H1 (cell line): ENCODE measurements around the gene RANBP9.

Experiments used
- CHD1 ChIP-seq: IDR thresholded peaks from 2 replicates; pipeline ENCODE4 v1.6.1; 2012; ENCODE audit warnings: low read depth, low read length, improper control_type of control experiment
- CHD2 ChIP-seq: IDR thresholded peaks from 2 replicates; pipeline ENCODE4 v1.6.1; 2012; ENCODE audit warnings: low read length, improper control_type of control experiment
- EZH2 ChIP-seq: fragments of 200-600 bp; sonication (generic); IDR thresholded peaks from 2 replicates; pipeline ENCODE4 v1.7.1; 2012; ENCODE audit warnings: low read depth, mild to moderate bottlenecking, moderate library complexity, low read length, inconsistent platforms; ENCODE audit not compliant: severe bottlenecking
- HDAC2 ChIP-seq, 2 experiments: fragments of 300-600 bp in 1 of 2; sonication (generic) in 1 of 2; IDR thresholded peaks; 2 replicates each; pipeline ENCODE4 v1.6.1; 2011 to 2012; ENCODE audit warnings: low read depth in 2 of 2, low read length in 2 of 2, mild to moderate bottlenecking in 2 of 2, moderate library complexity in 2 of 2, borderline replicate concordance in 1 of 2, inconsistent platforms in 1 of 2
- POLR2A ChIP-seq, 2 experiments: IDR thresholded peaks; 1 replicate in 1 of 2; 2 replicates in 1 of 2; pipeline ENCODE4 v1.6.1; 2011; ENCODE audit warnings: low read depth in 2 of 2, low read length in 2 of 2, mild to moderate bottlenecking in 2 of 2; ENCODE audit errors: control extremely low read depth in 1 of 2
- POLR2AphosphoS5 ChIP-seq: IDR thresholded peaks from 2 replicates; pipeline ENCODE4 v1.6.1; 2011; ENCODE audit warnings: low read depth, low read length
- SIN3A ChIP-seq, 2 experiments: IDR thresholded peaks in 1 of 2; conservative IDR thresholded peaks in 1 of 2; 2 replicates each; pipeline ENCODE4 v1.6.1; 2011 to 2012; ENCODE audit warnings: low read length in 2 of 2, improper control_type of control experiment in 1 of 2, low read depth in 1 of 2, mild to moderate bottlenecking in 1 of 2
- YY1 ChIP-seq: IDR thresholded peaks from 2 replicates; pipeline ENCODE4 v1.6.1; 2011; ENCODE audit warnings: low read depth, mild to moderate bottlenecking, low read length
- TF ChIP-seq, protein P1 (sequence below), 3 experiments: IDR thresholded peaks; 1 replicate in 2 of 3; 2 replicates in 1 of 3; pipeline versions ENCODE4 v1.5.1 to v1.6.1; 2011; ENCODE audit warnings: low read length in 3 of 3, mild to moderate bottlenecking in 3 of 3, inconsistent platforms in 2 of 3, low read depth in 1 of 3, moderate library complexity in 1 of 3; ENCODE audit not compliant: insufficient read depth in 1 of 3; ENCODE audit errors: control extremely low read depth in 1 of 3
- TF ChIP-seq, protein P2 (sequence below): IDR thresholded peaks from 2 replicates; pipeline ENCODE4 v1.6.1; 2011; ENCODE audit warnings: low read depth, mild to moderate bottlenecking, low read length; ENCODE audit not compliant: insufficient read depth

DNA sequence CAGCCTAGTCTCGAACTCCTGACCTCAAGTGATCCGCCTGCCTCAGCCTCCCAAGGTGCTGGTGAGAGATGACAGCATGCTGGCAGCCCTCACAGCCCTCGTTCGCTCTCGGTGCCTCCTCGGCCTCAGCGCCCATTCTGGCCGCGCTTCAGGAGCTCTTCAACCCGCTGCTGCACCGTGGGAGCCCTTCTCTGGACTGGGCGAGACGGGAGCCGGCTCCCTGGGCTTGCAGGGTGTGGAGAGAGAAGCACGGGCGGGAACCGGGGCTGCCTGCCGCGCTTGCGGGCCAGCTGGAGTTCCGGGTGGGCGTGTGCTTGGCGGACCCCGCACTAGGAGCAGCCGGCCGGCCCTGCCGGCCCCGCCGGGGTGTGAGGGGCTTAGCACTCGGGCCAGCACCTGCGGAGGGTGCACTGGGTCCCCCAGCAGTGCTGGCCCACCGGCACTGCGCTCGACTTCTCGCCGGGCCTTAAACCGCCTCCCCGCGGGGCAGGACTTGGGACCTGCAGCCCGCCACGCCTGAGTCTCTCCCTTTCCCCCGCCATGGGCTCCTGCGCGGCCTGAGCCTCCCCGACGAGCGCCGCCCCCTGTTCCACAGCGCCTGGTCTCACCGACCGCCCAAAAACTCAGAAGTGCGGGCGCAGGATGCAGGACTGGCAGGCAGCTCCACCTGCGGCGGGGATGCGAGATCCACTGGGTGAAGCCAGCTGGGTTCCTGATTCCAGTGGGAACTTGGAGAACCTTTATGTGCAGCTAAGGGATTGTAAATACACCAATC is 31.5 kb upstream of the RANBP9 start:
- TF ChIP-seq YY1 (no peak), CHD1 (no peak), HDAC2 (IDR thresholded peaks at IDR 0.05; ENCODE audit: borderline replicate concordance in 1 of 2, low read depth in 2 of 2, low read length in 2 of 2) (no peak), CHD2 (no peak), POLR2A (IDR thresholded peaks at IDR 0.05; ENCODE audit: control extremely low read depth in 1 of 2, low read depth in 2 of 2, low read length in 2 of 2) (no peak), SIN3A (conservative IDR thresholded peaks at IDR 0.05 in 1 of 2, IDR thresholded peaks at IDR 0.05 in 1 of 2; ENCODE audit: low read depth in 1 of 2, low read length in 2 of 2) (no peak), POLR2AphosphoS5 (no peak), EZH2 (no peak)
- TF ChIP-seq, protein P1, sequence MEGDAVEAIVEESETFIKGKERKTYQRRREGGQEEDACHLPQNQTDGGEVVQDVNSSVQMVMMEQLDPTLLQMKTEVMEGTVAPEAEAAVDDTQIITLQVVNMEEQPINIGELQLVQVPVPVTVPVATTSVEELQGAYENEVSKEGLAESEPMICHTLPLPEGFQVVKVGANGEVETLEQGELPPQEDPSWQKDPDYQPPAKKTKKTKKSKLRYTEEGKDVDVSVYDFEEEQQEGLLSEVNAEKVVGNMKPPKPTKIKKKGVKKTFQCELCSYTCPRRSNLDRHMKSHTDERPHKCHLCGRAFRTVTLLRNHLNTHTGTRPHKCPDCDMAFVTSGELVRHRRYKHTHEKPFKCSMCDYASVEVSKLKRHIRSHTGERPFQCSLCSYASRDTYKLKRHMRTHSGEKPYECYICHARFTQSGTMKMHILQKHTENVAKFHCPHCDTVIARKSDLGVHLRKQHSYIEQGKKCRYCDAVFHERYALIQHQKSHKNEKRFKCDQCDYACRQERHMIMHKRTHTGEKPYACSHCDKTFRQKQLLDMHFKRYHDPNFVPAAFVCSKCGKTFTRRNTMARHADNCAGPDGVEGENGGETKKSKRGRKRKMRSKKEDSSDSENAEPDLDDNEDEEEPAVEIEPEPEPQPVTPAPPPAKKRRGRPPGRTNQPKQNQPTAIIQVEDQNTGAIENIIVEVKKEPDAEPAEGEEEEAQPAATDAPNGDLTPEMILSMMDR (IDR thresholded peaks at IDR 0.05; ENCODE audit: control extremely low read depth in 1 of 3, insufficient read depth in 1 of 3, low read depth in 1 of 3, low read length in 3 of 3): no peak
- TF ChIP-seq, protein P2, sequence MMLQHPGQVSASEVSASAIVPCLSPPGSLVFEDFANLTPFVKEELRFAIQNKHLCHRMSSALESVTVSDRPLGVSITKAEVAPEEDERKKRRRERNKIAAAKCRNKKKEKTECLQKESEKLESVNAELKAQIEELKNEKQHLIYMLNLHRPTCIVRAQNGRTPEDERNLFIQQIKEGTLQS: no peak
